A549 (cell line): ENCODE measurements around the gene KCNQ2. TPM values are rescaled to one million over a fixed set of nuclear protein-coding genes. Genes with fewer than 3 reads are reported as not detected.

Experiments
- ATAC-seq, 2 experiments: fragments of 200-7000 bp in 1 of 2; fragments of >200 bp in 1 of 2; cut with Nextera tagmentation in 1 of 2; cut with Tn5 transposase in 1 of 2; 3 replicates each; pipeline versions ENCODE4 v1.8.0 to v1.9.1; 2018 to 2020; ENCODE audit warnings: mild to moderate bottlenecking in 1 of 2, moderate library complexity in 1 of 2
- CTCF ChIA-PET: fragments of 300-600 bp; sonication (Branson Sonifier 250); formaldehyde crosslinking; extraction: SDS; loops from one replicate; lab custom pipeline; 2021; ENCODE audit warnings: antibody characterized with exemption, inconsistent platforms; lab: Yijun Ruan, JAX
- POLR2A ChIA-PET: fragments of 350-600 bp; formaldehyde crosslinking; extraction: SDS; loops from one replicate; lab custom pipeline; 2021; ENCODE audit warnings: antibody characterized with exemption, inconsistent platforms; lab: Yijun Ruan, JAX
- DNase-seq, 2 experiments: peaks; one replicate each; pipeline versions ENCODE4 v3.0.0 to v3.0.0-alpha.2; 2011 to 2016; ENCODE audit warnings: low read depth in 1 of 2, low spot score in 1 of 2
- FAIRE-seq: peaks from 2 replicates; lab custom pipeline; 2011; peaks lifted over from hg19 to GRCh38; lab: Jason Lieb, UNC
- H3K27ac ChIP-seq, 2 experiments: fragments of >200 bp; sonication (Bioruptor Twin); formaldehyde crosslinking; 3 replicates each; pipeline ENCODE4 v1.5.1; 2016 to 2017
- H3K4me1 ChIP-seq: fragments of >200 bp; sonication (Bioruptor Twin); formaldehyde crosslinking; 3 replicates; pipeline ENCODE4 v1.6.1; 2016
- H3K4me2 ChIP-seq: fragments of >200 bp; sonication (Bioruptor Twin); formaldehyde crosslinking; 3 replicates; pipeline ENCODE4 v1.6.1; 2016
- H3K4me3 ChIP-seq: fragments of >200 bp; sonication (Bioruptor Twin); formaldehyde crosslinking; 3 replicates; pipeline ENCODE4 v1.5.1; 2016
- H3K9me3 ChIP-seq: fragments of >200 bp; sonication (Bioruptor Twin); formaldehyde crosslinking; 3 replicates; pipeline ENCODE4 v1.6.1; 2016
- CEBPB ChIP-seq, 2 experiments: fragments of >200 bp in 1 of 2; sonication (Bioruptor Twin) in 1 of 2; formaldehyde crosslinking in 1 of 2; IDR thresholded peaks; 2 replicates each; pipeline ENCODE4 v1.6.1; 2012 to 2016
- CHD2 ChIP-seq: fragments of 150-350 bp; IDR thresholded peaks from 2 replicates; pipeline ENCODE4 v1.6.1; 2014; ENCODE audit warnings: low read length; ENCODE audit not compliant: partially characterized antibody
- EHMT2 ChIP-seq: fragments of 200-600 bp; sonication (generic); IDR thresholded peaks from 2 replicates; pipeline ENCODE4 v1.6.1; 2016; ENCODE audit warnings: antibody characterized with exemption, low read depth, mild to moderate bottlenecking, moderate library complexity
- FOSL2 ChIP-seq, 2 experiments: fragments of 450-650 bp in 1 of 2; fragments of >200 bp in 1 of 2; sonication (Bioruptor Twin) in 1 of 2; formaldehyde crosslinking; IDR thresholded peaks; 2 replicates each; pipeline versions ENCODE4 v1.5.0 to v1.6.1; 2016 to 2020; ENCODE audit warnings: mild to moderate bottlenecking in 1 of 2, moderate library complexity in 1 of 2
- FOXS1 ChIP-seq: fragments of 250-450 bp; sonication (Bioruptor Pico); IDR thresholded peaks from 2 replicates; pipeline ENCODE4 v1.5.0; 2020; ENCODE audit warnings: mild to moderate bottlenecking, moderate library complexity
- HOXB13 ChIP-seq: fragments of 250-450 bp; sonication (Bioruptor Pico); IDR thresholded peaks from 2 replicates; pipeline ENCODE4 v1.5.0; 2020; ENCODE audit warnings: low read depth, mild to moderate bottlenecking, moderate library complexity
- HOXB5 ChIP-seq: fragments of 250-450 bp; sonication (Bioruptor Pico); IDR thresholded peaks from 2 replicates; pipeline ENCODE4 v1.5.0; 2020; ENCODE audit warnings: mild to moderate bottlenecking, moderate library complexity
- JUN ChIP-seq, 2 experiments: fragments of >200 bp; sonication (Bioruptor Twin); formaldehyde crosslinking; IDR thresholded peaks; 2 replicates in 1 of 2; 3 replicates in 1 of 2; pipeline ENCODE4 v1.6.1; 2016 to 2017
- KDM5A ChIP-seq: fragments of 200-600 bp; sonication (generic); IDR thresholded peaks from 2 replicates; pipeline ENCODE4 v1.6.1; 2016; ENCODE audit warnings: antibody characterized with exemption, mild to moderate bottlenecking
- MAFK ChIP-seq: fragments of 450-650 bp; IDR thresholded peaks from 2 replicates; pipeline ENCODE4 v1.6.1; 2014; ENCODE audit not compliant: partially characterized antibody
- MAZ ChIP-seq: fragments of 150-350 bp; IDR thresholded peaks from 2 replicates; pipeline ENCODE4 v1.6.1; 2014; ENCODE audit warnings: antibody characterized with exemption, low read depth, low read length, borderline replicate concordance
- NPAS2 ChIP-seq: fragments of 250-450 bp; sonication (Bioruptor Pico); IDR thresholded peaks from 2 replicates; pipeline ENCODE4 v1.8.0; 2022; ENCODE audit warnings: mild to moderate bottlenecking, moderate library complexity, borderline replicate concordance
- PHF8 ChIP-seq: fragments of 200-600 bp; sonication (generic); IDR thresholded peaks from 2 replicates; pipeline ENCODE4 v1.6.1; 2016; ENCODE audit warnings: low read depth, mild to moderate bottlenecking, antibody characterized with exemption, moderate library complexity, borderline replicate concordance
- POLR2A ChIP-seq: IDR thresholded peaks from 2 replicates; pipeline ENCODE4 v1.6.1; 2012; ENCODE audit warnings: mild to moderate bottlenecking, low read length
- POLR2AphosphoS2 ChIP-seq: conservative IDR thresholded peaks from 2 replicates; pipeline ENCODE4 v1.6.1; 2012; ENCODE audit warnings: low read length, improper control_type of control experiment, inconsistent platforms
- RARB ChIP-seq: fragments of 250-450 bp; sonication (Bioruptor Pico); IDR thresholded peaks from 2 replicates; pipeline ENCODE4 v1.8.0; 2021; ENCODE audit warnings: mild to moderate bottlenecking, moderate library complexity
- SMC3 ChIP-seq: fragments of >200 bp; sonication (Bioruptor Twin); formaldehyde crosslinking; IDR thresholded peaks from 3 replicates; pipeline ENCODE4 v1.6.1; 2018; ENCODE audit warnings: inconsistent platforms
- TFCP2L1 ChIP-seq: fragments of 250-450 bp; sonication (Bioruptor Pico); IDR thresholded peaks from 2 replicates; pipeline ENCODE4 v1.5.0; 2021; ENCODE audit warnings: mild to moderate bottlenecking
- WGBS: methylation state at CpG from one replicate; pipeline ENCODE4 v1.1.6; 2017; ENCODE audit errors: missing lambda C conversion rate; 5-methylcytosine and 5-hydroxymethylcytosine counted together
- polyA plus RNA-seq, 4 experiments: library from polyadenylated mRNA; depleted of rRNA in 3 of 4; stranded (reverse); fragments of >200 nt; fragmentation: RNase III in 1 of 4; extraction: RNeasy Plus Mini Kit Qiagen cat#74134 plus additional on column Dnase treatment in 1 of 4; gene quantifications; 2 replicates in 3 of 4; 3 replicates in 1 of 4; pipeline ENCODE4 v1.2.3, GENCODE V29; 2011 to 2017
- TF ChIP-seq, protein P1 (sequence below): fragments of >200 bp; sonication (Bioruptor Twin); formaldehyde crosslinking; IDR thresholded peaks from 3 replicates; pipeline ENCODE4 v1.5.1; 2016
- TF ChIP-seq, protein P2 (sequence below): fragments of >200 bp; sonication (Bioruptor Twin); formaldehyde crosslinking; IDR thresholded peaks from 2 replicates; pipeline ENCODE4 v1.6.1; 2016
- TF ChIP-seq, protein P3 (sequence below): fragments of >200 bp; sonication (Bioruptor Twin); formaldehyde crosslinking; IDR thresholded peaks from 3 replicates; pipeline ENCODE4 v1.6.1; 2016
- TF ChIP-seq, protein P4 (sequence below): fragments of 150-350 bp; IDR thresholded peaks from 2 replicates; pipeline ENCODE4 v1.6.1; 2014; ENCODE audit warnings: low read depth, mild to moderate bottlenecking, low read length
- TF ChIP-seq, protein P5 (sequence below): fragments of 250-450 bp; sonication (Bioruptor Pico); IDR thresholded peaks from 2 replicates; pipeline ENCODE4 v1.5.0; 2020; ENCODE audit warnings: low read depth, mild to moderate bottlenecking, moderate library complexity

The KCNQ2 gene
- polyA plus RNA-seq, 2 of the 4 experiments (the other 2 are of a cell fraction), result 0.14 to 0.36 TPM

DNA sequence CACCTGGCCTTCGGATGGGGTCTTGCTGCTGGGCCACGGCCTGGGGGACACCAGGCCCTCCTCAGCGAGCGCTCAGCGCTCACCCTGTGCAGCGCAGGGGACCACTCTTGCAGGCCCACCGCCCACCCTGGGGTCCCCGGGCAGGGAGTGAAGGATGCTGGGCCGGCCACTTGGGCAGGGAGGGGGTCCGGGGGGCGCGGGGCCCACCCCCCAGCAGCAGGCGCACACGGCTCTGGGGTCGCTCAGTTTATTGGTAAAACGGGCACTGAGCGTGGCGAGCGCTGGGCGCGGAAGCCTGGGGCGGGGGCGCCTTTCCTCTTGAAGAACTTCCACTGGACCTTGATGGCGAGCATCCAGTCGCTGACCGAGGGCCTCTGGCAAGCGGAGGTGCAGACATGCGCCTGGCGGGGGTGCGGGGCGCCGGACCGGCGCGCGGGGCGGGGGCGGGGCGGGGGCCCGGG, 15.4 kb upstream of the KCNQ2 start:
- TF ChIP-seq FOXS1 (no peak), FOSL2 (IDR thresholded peaks at IDR 0.05) (no peak), FOSL2 (CRISPR knock-in tag; IDR thresholded peaks at IDR 0.05) (no peak), TFCP2L1 (CRISPR knock-in tag) (no peak)
- H3K4me2 ChIP-seq, result no peak overlapping the region
- no peaks in the 10 kb centered on the region for H3K9me3 ChIP-seq
- POLR2A ChIA-PET, result no interaction called here
- ATAC-seq, result no peak
- CTCF ChIA-PET, result interaction anchor here (1.9 kb wide), 1 partner anchor 9 kb away, joined by 11 read pairs; no protein-coding TSS in a partner anchor
- H3K4me1 ChIP-seq, result peaks cover 10% of the 10 kb centered on the region; the same call in 2 of the 3 replicates
- no peak for FAIRE-seq
- 88% methylated on average over 16 of the region's 40 CpGs for WGBS
- DNase-seq, result no peak
- H3K27ac ChIP-seq, result no peak overlapping the region
- no peak overlapping the region for H3K4me3 ChIP-seq

DNA sequence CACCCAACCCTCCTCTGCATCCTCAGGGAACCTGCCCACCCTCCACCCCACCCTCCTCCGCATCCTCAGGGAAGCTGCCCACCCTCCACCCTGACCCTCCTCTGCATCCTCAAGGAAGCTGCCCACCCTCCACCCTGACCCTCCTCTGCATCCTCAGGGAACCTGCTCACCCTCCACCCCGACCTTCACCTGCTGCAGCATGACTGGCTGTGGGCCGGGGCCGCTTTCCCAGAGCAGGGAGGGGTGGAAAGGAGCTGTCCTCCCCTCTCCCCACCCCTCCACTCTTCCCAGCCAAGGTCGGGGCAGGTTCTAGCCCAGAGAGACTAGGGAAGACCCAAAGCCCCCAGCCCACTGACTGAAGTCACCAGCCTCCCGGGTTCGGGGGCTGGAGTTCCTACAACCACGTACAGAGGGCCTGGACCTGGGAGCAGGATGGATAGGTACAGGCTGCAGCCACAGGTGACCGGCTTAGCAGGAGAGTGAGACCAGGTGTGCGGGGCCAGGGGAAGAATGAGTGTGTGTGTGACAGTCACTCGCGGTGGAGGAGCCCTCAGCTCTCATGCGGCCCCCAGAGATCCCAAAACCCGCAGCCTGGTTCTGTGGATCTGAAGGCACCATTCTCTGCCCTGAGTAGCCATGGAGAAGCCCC, 14.8 kb upstream of the KCNQ2 start:
- no peak for ATAC-seq
- Histone ChIP-seq H3K4me3 (no peak overlapping the region), H3K4me1 (peaks cover 12% of the 10 kb centered on the region; the same call in 2 of the 3 replicates), H3K4me2 (no peak overlapping the region), H3K27ac (no peak overlapping the region), H3K9me3 (no peaks in the 10 kb centered on the region)
- POLR2A ChIA-PET, result no interaction called here
- CTCF ChIA-PET, result interaction anchor here (1.9 kb wide), 1 partner anchor 9 kb away, joined by 11 read pairs; no protein-coding TSS in a partner anchor
- no peak for DNase-seq
- WGBS, result 90% methylated on average over 7 of the region's 14 CpGs
- TF ChIP-seq RARB (CRISPR knock-in tag), result no peak
- TF ChIP-seq, protein P1, sequence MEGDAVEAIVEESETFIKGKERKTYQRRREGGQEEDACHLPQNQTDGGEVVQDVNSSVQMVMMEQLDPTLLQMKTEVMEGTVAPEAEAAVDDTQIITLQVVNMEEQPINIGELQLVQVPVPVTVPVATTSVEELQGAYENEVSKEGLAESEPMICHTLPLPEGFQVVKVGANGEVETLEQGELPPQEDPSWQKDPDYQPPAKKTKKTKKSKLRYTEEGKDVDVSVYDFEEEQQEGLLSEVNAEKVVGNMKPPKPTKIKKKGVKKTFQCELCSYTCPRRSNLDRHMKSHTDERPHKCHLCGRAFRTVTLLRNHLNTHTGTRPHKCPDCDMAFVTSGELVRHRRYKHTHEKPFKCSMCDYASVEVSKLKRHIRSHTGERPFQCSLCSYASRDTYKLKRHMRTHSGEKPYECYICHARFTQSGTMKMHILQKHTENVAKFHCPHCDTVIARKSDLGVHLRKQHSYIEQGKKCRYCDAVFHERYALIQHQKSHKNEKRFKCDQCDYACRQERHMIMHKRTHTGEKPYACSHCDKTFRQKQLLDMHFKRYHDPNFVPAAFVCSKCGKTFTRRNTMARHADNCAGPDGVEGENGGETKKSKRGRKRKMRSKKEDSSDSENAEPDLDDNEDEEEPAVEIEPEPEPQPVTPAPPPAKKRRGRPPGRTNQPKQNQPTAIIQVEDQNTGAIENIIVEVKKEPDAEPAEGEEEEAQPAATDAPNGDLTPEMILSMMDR, result no peak
- TF ChIP-seq POLR2AphosphoS2, result no peak
- TF ChIP-seq NPAS2, result no peak
- TF ChIP-seq CEBPB (IDR thresholded peaks at IDR 0.05), result no peak
- TF ChIP-seq SMC3, result no peak
- TF ChIP-seq, protein P2, sequence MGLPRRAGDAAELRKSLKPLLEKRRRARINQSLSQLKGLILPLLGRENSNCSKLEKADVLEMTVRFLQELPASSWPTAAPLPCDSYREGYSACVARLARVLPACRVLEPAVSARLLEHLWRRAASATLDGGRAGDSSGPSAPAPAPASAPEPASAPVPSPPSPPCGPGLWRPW, result no peak
- FAIRE-seq, result no peak

DNA sequence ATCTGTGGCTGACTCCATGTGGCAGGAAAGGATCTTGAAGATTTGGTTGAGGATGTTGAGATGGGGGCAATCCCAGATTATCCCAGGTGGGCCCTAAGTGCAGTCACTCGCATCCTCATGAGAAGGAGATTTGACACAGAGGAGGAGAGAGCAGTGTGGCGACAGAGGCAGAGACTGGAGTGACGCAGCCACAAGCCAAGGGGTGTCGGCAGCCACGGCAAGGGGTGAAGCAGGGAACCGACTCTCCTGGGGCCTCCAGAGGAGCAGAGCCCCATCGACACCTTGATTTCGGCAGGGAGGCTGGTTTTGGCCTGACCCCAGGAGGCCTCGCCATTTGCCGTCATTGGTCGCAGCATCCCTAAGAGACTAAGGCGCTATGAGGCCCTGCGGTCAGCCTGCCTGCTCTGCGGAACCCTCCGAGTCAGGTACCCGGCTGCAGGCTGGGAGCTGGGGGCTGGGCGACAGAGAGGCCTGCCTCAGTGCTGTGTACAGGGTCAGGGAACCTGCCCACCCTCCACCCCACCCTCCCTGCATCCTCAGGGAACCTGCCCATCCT, 13.9 kb upstream of the KCNQ2 start:
- TF ChIP-seq POLR2A (no peak), HOXB13 (CRISPR knock-in tag) (no peak), JUN (IDR thresholded peaks at IDR 0.05) (no peak), KDM5A (no peak), PHF8 (no peak), POLR2AphosphoS2 (no peak), MAZ (no peak), TFCP2L1 (CRISPR knock-in tag) (no peak), HOXB5 (CRISPR knock-in tag) (no peak), CHD2 (no peak), CEBPB (IDR thresholded peaks at IDR 0.05) (no peak), FOSL2 (IDR thresholded peaks at IDR 0.05) (no peak), FOSL2 (CRISPR knock-in tag; IDR thresholded peaks at IDR 0.05) (no peak), EHMT2 (no peak), MAFK (no peak)
- TF ChIP-seq, protein P3, sequence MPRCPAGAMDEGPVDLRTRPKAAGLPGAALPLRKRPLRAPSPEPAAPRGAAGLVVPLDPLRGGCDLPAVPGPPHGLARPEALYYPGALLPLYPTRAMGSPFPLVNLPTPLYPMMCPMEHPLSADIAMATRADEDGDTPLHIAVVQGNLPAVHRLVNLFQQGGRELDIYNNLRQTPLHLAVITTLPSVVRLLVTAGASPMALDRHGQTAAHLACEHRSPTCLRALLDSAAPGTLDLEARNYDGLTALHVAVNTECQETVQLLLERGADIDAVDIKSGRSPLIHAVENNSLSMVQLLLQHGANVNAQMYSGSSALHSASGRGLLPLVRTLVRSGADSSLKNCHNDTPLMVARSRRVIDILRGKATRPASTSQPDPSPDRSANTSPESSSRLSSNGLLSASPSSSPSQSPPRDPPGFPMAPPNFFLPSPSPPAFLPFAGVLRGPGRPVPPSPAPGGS, result no peak
- TF ChIP-seq, protein P4, sequence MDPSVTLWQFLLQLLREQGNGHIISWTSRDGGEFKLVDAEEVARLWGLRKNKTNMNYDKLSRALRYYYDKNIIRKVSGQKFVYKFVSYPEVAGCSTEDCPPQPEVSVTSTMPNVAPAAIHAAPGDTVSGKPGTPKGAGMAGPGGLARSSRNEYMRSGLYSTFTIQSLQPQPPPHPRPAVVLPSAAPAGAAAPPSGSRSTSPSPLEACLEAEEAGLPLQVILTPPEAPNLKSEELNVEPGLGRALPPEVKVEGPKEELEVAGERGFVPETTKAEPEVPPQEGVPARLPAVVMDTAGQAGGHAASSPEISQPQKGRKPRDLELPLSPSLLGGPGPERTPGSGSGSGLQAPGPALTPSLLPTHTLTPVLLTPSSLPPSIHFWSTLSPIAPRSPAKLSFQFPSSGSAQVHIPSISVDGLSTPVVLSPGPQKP, result no peak
- TF ChIP-seq, protein P1, result no peak
- TF ChIP-seq, protein P5, sequence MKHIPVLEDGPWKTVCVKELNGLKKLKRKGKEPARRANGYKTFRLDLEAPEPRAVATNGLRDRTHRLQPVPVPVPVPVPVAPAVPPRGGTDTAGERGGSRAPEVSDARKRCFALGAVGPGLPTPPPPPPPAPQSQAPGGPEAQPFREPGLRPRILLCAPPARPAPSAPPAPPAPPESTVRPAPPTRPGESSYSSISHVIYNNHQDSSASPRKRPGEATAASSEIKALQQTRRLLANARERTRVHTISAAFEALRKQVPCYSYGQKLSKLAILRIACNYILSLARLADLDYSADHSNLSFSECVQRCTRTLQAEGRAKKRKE (CRISPR knock-in tag), result no peak

More for the DNA sequence above, 13.9 kb upstream of the KCNQ2 start:
- WGBS, result 89% methylated on average over 15 of the region's 17 CpGs
- ChIA-PET CTCF (interaction anchor here (1.9 kb wide), 1 partner anchor 10 kb away, joined by 11 read pairs; no protein-coding TSS in a partner anchor), POLR2A (no interaction called here)
- Histone ChIP-seq H3K27ac (no peak overlapping the region), H3K4me2 (no peak overlapping the region), H3K4me1 (peaks cover 16% of the 10 kb centered on the region; the same call in 2 of the 3 replicates), H3K4me3 (no peak overlapping the region), H3K9me3 (no peaks in the 10 kb centered on the region)
- no peak for FAIRE-seq
- ATAC-seq, result no peak
- no peak for DNase-seq
